NCI-H1694 (cell line): ENCODE data around the gene MKRN2OS.

ENCODE experiments used
- DNase-seq: peaks from one replicate; lab custom pipeline; 2025; lab: John Stamatoyannopoulos, UW

The MKRN2OS gene

DNA sequence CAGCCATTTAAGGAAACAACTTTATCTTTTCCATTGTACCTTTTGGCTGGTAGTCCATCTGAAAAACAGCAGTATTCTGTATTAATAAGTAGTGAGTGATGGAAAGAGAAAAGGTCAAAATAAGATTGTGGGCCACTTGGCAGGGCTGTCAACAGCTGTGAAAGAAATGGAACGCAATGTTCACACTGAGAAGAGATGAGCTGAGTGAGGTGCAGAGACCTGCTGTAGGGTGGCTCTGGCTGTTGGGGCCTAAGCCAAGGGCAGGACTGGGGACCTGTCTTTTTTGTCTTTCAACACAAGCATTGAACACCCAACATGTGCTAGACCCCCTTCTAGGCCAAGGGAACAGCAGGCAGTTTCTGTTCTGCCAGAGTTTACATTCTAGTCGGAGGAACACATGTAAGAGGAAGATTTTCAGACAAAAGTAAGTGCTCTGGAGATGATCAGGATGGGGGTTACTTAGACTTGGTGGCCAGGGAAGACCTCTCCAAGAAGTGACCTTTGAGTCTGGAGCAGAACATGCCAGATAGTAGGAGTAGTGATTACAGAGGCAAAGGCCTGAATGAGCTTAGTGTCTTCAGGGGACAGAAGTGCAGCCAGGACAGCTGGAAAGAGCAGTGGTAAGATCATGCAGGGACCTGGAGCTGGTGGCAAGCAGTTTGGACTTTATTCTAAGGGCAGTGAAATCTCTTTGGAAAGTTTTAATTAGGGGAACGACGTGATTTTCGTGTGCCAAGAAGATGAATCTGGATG lies 31.4 kb downstream of the MKRN2OS start:
- no peak for DNase-seq

DNA sequence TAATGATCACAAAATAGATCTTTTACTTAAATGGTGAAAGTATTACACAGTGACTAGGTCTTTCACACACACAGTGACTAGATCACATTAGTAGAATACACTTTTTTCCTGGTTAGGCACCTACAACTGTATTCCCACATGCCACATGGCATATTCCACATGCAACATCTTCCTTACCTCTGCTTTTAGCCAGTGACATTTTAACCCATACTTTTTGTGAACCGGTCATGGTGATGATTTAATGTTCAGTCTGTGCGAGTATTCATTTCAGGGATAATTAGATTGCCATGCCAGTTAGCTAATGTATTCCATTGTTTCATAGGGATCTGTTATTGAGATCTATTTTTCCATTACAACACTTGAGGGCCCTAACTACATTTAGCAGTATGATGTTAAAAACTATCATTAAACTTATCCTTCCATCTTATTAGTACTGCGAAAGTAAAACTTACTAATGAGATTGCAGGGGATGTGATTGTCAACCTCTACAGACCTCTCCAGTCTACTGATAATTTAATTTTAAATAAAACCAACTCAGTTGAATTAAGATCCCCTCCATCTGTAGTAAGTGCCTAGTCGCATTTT lies 32.7 kb downstream of the MKRN2OS start:
- DNase-seq, result no peak

DNA sequence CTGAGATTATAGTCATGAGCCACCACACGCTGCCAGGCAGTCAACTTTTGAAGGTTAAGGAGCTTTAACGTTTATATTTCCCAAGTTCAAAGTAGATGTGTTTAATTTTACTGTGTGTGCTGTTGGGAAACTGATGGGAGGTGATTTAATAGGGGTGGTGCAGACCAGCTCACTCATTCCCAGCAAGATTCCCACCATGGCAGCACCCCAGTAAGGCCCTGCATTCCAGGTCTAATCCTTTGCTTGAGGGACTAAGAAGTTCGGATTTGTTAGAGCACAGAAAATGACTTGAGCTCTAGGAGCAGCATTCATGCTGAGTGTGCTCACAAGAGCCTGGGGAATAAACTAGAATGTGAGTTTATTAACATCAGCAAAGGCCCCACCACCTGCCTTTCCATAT lies 35.8 kb downstream of the MKRN2OS start:
- DNase-seq, result no peak

DNA sequence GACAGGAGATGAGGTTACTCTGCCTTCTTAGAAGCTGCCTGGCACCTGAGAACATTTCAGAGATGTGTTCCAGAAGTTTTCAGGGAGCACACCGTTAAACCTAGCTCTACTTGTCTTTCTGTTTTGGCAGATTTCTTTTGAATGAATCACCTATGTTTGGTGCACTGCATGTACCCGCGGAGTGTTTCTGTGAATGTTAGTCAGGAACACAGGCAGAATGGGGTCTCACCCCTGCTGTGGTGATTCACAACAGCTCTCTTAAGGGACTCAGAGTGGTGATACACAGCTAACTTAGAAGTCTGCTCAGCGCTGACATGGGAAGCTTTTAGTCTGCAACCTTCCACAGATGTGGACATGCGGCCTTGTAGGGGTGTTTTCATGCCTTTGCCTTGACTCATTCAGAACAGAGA lies 37.0 kb downstream of the MKRN2OS start:
- DNase-seq, result no peak

DNA sequence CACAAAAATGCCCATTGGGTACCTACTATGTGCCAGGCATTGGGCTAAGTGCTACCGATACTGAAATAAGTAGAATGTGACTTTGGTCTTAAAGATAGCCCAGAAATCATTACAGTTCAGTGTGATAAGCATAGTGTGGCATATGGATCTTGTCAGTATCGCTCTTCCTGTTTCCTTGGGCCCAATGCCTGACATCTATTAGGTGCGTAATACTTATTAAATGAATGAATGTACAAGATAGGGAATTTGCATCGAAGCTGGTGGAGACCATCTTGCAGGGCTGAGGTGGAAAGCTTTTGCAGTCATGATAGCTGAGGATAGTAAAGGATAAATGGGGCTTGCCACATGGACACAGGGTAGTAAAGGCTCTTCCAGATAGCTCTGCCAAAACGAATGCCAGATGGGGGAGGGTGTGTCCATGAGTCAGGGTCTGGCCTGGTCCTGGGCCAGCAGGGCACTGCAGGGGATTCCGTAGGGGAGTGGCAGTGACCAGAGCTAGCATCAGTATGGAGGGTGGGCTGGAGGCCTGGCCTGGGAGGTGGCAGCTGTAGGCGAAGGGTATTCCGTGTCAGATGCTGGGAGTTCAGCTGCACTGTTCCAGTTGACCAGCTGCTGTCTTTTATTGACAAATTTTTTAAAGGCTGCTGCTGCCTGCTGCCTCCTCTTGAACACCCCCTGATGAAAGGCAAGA lies 37.6 kb downstream of the MKRN2OS start:
- DNase-seq, result no peak

DNA sequence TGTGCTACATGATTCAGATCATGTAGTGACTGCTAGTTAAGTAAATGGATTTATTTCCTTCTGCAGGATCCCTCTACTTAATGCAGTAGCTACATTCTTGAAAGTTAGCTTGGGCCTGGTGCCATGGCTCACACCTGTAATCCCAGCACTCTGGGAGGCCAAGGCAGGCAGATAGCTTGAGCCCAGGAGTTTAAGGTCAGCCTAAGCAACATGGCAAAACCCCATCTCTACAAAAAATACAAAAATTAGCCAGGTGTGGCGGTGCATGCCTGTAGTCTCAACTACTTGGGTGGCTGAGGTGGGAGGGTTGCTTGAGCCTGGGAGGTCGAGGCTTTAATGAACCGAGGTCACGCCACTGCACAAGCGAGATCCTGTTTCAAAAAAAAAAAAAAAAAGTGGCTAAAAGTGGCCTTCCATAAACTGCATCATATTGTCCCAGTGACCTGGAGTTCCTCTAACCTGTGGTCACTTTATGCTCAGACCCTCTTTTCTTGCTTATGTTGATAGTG lies 39.0 kb downstream of the MKRN2OS start:
- DNase-seq, result no peak

DNA sequence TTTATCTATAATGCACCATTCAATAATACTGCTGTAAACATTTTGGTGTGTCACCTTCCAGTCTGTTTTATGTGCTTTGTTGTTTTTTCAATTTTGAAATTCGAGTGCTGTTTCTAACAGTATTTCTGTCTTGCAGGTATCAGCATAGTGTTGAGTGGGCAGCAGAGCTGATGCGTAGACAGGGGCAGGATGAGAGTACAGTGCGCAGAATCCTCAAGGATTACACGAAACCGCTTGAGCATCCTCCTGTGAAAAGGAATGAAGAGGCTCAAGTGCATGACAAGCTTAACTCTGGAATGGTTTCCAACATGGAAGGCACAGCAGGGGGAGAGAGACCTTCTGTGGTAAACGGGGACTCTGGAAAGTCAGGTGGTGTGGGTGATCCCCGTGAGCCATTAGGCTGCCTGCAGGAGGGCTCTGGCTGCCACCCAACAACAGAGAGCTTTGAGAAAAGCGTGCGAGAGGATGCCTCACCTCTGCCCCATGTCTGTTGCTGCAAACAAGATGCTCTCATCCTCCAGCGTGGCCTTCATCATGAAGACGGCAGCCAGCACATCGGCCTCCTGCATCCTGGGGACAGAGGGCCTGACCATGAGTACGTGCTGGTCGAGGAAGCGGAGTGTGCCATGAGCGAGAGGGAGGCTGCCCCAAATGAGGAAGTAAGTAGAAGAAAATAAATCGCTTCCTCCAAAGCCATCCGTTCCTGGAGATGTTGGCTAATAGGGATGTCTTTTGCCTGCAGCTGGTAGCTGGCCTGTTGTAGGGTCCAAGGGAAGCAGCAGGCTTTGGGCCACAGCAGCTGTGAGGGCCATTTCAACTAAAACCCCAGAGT lies 42.0 kb downstream of the MKRN2OS start:
- no peak for DNase-seq

DNA sequence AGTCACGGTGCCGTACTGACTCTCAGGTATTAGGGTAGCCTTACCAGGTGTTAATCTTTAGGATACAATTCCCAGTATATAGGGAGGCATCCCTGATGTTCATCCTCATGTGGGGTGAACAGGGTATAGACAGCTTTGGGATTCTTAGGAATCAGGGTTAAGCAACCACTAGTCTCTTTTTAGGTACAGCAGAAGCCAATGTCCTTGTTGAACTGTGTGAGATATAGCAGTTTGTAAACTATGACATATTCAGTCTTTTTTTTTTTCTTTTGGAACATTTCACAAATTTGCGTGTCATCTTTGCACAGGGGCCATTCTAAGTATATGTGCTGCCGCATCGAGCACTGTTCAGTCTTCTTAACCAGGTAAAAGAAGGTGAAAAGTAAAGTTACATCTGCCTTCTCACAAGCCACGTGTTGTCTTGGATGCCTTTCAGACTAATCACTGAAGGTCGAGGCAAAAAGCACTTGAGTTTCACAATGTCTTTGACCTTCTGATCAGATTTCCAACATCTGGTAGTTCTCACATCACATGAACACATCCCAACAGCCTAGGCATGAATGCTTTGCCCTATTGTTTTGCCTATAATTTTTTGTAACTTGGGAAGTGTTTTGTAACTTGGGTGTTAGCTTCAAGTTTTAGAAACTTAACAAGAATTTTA lies 43.8 kb downstream of the MKRN2OS start:
- DNase-seq, result no peak

DNA sequence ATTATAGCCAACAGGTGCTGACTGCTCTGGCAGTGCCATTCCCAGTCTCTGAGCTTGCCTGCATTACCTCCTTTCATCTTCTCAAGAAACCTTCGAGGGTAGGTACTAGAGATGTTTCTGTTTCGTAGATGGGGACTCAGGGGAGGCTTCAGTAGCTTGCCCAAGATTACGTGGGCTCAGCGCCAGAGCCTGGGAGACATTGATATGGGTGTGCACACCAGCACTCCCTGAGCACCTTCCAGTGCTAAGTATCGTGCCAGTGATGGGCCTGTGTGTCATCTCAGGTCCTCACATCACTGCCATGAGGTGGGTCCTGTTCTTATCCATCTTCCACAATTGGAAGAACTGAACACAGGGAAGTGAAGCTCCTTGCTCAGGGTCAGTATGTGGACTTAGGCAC lies 45.8 kb downstream of the MKRN2OS start:
- no peak for DNase-seq

DNA sequence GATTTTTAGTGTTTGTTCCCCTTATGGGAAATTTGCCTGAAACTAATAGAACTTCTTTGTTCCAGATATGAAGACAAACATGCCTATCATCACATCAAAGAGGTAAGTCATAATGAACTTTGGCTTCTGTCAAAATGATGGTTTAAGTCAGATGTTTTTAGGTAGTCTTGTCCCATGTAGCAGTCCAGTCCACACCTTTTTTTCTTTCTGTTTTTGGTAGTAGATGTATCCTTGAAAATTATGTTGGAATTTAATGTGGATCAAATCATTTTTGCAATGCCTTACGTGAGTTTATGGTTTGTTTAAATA lies 48.9 kb downstream of the MKRN2OS start:
- no peak for DNase-seq

DNA sequence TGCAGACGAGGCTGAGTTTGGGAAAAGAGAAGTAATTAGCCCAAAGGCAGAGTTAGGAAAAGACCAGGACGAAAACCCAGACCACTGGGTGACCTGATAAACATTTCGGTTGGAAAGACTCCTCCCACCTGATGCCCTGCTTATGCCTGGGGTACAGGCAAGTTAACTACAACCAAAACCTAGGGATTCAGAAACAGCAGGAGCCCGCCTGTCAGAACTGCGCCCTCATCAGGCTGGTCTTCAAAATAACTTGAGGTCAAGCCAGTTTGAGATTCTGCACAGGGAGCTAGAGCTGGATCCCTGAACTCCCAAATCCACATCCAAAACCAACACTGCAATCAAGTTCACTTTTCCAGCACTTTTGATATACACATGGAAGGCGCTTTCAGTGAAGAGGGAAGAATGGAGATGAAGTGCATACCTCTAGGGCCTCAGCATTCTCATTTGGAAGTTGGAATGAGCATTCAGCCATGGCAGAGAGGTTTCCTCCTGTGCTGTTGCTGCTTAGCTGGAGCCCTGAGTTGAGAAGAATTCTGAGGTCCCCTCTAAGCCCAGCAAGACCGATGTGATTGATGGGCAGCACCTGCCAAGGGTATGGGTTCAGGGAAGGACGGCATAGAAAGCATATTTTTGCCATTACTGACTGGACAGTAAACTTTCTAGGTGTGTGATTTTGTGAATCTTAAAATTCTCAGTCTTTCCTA lies 49.4 kb downstream of the MKRN2OS start:
- no peak for DNase-seq

DNA sequence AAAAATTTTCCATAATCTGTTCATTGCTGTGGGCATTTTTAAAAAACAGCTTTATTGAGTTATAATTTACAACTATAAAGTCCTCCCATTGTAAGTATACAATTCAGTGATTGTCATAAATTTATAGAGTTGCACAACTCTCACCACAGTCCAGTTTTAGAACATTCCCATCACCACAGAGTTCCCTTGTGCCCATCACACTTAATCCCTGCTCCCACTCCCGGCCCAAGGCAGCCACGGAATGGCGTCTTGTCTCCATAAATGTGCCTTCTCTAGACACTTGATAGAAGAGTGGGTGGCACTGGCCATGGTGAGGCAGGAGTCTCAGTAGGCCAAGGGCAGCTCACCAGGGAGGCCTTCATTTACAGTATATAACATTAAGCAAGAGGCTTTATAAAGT lies 54.8 kb downstream of the MKRN2OS start:
- DNase-seq, result no peak

DNA sequence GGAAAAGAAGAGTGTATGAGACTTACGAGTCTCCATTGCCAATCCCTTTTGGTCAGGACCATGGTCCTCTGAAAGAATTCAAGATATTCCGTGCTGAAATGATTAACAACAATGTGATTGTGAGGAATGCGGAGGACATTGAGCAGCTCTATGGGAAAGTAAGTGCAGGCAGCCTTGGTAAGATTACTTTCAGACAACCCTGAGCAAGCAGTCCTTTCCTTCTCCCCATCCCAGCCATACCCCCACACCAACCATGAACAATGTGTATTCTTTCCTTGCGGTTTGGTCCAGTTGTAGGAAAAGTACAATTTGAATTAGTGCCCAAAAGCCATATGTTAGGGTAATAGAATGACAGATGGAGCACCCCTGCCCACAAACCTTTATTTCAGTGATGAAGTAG lies 55.5 kb downstream of the MKRN2OS start:
- DNase-seq, result no peak
